ENCODE data around the gene CD200R1L. TPM values are rescaled to one million over a fixed set of nuclear protein-coding genes. Genes with fewer than 3 reads are reported as not detected.
A peak's percentile ranks its signal among the peaks of the same experiment; 100 is the strongest.

CD200R1L gene
- total and polyA plus RNA-seq, 2 experiments from 2014 or later, result not detected

DNA sequence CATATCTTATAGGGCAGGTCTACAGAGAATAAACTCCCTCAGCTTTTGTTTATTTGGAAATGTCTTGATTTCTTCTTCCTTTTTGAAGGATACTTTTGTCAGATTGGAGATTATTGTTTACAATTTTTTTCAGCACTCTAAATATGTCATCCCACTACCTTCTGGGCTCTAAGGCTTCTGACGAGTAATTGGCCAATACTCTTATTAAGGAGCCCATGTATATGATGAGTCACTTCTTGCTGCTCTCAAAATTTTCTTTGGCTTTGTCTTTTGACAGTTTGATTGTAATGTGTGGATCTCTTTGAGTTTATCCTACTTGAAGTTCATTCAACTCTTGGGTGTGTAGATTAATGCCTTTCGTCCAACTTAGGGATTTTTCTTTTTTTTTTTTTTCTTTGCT is 28.9 kb upstream of the CD200R1L start:
- Histone ChIP-seq H3K27ac (ENCODE audit: low read depth) (no peak overlapping the region), H3K4me1 (ENCODE audit: insufficient read depth) (peaks cover 9% of the 10 kb centered on the region; the same call in 1 of the 2 replicates), H3K27me3 (ENCODE audit: insufficient read depth) (no peaks in the 10 kb centered on the region), H3K9me2 (ENCODE audit: insufficient read depth) (no peaks in the 10 kb centered on the region), H3K4me2 (no peak overlapping the region), H2AFZ (no peak overlapping the region), H3K36me3 (ENCODE audit: insufficient read depth) (no peaks in the 10 kb centered on the region), H4K20me1 (replicated peaks; ENCODE audit: insufficient read depth) (no peaks in the 10 kb centered on the region), H3K4me3 (no peak overlapping the region), H3F3A (replicated peaks; ENCODE audit: low read depth) (no peaks in the 10 kb centered on the region), H3K79me2 (replicated peaks; ENCODE audit: insufficient read depth) (no peaks in the 10 kb centered on the region)
- Mint-ChIP-seq H3K4me3 (no peak overlapping the region), H3K36me3 (ENCODE audit: low read depth) (peaks cover 3% of the 10 kb centered on the region; the same call in 2 of the 3 replicates), H3K9me3 (no peaks in the 10 kb centered on the region; the same call in 2 of the 3 replicates), H3K27me3 (ENCODE audit: insufficient read depth, low read depth, poor library complexity) (peaks cover 8% of the 10 kb centered on the region), H3K27ac (no peak overlapping the region), H3K4me1 (peaks cover 14% of the 10 kb centered on the region)
- TF ChIP-seq EZH2 (IDR thresholded peaks at IDR 0.05; ENCODE audit: low read depth, unreplicated experiment), result no peak
- no peak for TF ChIP-seq POLR2AphosphoS5 (IDR thresholded peaks at IDR 0.05; ENCODE audit: low read depth)
- TF ChIP-seq, protein P1, sequence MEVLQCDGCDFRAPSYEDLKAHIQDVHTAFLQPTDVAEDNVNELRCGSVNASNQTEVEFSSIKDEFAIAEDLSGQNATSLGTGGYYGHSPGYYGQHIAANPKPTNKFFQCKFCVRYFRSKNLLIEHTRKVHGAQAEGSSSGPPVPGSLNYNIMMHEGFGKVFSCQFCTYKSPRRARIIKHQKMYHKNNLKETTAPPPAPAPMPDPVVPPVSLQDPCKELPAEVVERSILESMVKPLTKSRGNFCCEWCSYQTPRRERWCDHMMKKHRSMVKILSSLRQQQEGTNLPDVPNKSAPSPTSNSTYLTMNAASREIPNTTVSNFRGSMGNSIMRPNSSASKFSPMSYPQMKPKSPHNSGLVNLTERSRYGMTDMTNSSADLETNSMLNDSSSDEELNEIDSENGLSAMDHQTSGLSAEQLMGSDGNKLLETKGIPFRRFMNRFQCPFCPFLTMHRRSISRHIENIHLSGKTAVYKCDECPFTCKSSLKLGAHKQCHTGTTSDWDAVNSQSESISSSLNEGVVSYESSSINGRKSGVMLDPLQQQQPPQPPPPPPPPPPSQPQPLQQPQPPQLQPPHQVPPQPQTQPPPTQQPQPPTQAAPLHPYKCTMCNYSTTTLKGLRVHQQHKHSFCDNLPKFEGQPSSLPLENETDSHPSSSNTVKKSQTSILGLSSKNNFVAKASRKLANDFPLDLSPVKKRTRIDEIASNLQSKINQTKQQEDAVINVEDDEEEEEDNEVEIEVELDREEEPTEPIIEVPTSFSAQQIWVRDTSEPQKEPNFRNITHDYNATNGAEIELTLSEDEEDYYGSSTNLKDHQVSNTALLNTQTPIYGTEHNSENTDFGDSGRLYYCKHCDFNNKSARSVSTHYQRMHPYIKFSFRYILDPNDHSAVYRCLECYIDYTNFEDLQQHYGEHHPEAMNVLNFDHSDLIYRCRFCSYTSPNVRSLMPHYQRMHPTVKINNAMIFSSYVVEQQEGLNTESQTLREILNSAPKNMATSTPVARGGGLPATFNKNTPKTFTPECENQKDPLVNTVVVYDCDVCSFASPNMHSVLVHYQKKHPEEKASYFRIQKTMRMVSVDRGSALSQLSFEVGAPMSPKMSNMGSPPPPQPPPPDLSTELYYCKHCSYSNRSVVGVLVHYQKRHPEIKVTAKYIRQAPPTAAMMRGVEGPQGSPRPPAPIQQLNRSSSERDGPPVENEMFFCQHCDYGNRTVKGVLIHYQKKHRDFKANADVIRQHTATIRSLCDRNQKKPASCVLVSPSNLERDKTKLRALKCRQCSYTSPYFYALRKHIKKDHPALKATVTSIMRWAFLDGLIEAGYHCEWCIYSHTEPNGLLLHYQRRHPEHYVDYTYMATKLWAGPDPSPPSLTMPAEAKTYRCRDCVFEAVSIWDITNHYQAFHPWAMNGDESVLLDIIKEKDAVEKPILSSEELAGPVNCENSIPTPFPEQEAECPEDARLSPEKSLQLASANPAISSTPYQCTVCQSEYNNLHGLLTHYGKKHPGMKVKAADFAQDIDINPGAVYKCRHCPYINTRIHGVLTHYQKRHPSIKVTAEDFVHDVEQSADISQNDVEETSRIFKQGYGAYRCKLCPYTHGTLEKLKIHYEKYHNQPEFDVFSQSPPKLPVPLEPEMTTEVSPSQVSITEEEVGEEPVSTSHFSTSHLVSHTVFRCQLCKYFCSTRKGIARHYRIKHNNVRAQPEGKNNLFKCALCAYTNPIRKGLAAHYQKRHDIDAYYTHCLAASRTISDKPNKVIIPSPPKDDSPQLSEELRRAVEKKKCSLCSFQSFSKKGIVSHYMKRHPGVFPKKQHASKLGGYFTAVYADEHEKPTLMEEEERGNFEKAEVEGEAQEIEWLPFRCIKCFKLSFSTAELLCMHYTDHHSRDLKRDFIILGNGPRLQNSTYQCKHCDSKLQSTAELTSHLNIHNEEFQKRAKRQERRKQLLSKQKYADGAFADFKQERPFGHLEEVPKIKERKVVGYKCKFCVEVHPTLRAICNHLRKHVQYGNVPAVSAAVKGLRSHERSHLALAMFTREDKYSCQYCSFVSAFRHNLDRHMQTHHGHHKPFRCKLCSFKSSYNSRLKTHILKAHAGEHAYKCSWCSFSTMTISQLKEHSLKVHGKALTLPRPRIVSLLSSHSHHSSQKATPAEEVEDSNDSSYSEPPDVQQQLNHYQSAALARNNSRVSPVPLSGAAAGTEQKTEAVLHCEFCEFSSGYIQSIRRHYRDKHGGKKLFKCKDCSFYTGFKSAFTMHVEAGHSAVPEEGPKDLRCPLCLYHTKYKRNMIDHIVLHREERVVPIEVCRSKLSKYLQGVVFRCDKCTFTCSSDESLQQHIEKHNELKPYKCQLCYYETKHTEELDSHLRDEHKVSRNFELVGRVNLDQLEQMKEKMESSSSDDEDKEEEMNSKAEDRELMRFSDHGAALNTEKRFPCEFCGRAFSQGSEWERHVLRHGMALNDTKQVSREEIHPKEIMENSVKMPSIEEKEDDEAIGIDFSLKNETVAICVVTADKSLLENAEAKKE (CRISPR knock-in tag; IDR thresholded peaks at IDR 0.05), result no peak
- no peak for DNase-seq (ENCODE audit: low spot score)
- no peak for ATAC-seq

DNA sequence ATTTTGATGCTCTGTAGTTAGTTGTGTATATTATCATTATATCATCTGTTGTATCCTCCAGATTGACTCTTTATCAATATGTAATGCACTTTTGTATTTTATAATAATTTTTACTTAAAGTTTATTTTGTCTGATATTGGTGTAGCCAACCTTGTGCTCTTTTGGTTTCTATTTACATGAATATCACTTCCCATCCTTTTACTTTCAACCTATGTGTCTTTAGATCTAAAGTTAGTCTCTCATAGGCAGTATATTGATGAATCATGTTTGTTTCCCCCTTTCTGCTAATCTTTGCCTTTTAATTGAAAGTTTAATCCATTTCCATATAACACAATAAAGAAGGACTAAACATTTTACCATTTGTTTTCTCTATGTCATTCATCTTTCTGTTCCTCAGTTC is 28.1 kb upstream of the CD200R1L start:
- no peak for DNase-seq (ENCODE audit: low spot score)
- no peak overlapping the region for H3K27ac ChIP-seq (ENCODE audit: low read depth)
- no peak for TF ChIP-seq NANOG (IDR thresholded peaks at IDR 0.05; ENCODE audit: borderline replicate concordance)
- TF ChIP-seq, protein P2, sequence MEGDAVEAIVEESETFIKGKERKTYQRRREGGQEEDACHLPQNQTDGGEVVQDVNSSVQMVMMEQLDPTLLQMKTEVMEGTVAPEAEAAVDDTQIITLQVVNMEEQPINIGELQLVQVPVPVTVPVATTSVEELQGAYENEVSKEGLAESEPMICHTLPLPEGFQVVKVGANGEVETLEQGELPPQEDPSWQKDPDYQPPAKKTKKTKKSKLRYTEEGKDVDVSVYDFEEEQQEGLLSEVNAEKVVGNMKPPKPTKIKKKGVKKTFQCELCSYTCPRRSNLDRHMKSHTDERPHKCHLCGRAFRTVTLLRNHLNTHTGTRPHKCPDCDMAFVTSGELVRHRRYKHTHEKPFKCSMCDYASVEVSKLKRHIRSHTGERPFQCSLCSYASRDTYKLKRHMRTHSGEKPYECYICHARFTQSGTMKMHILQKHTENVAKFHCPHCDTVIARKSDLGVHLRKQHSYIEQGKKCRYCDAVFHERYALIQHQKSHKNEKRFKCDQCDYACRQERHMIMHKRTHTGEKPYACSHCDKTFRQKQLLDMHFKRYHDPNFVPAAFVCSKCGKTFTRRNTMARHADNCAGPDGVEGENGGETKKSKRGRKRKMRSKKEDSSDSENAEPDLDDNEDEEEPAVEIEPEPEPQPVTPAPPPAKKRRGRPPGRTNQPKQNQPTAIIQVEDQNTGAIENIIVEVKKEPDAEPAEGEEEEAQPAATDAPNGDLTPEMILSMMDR (conservative IDR thresholded peaks at IDR 0.05; ENCODE audit: low read depth in 2 of 2), result no peak
- TF ChIP-seq JUNB (IDR thresholded peaks at IDR 0.05; ENCODE audit: unreplicated experiment), result no peak
- no peak for TF ChIP-seq ZNF114 (CRISPR knock-in tag; IDR thresholded peaks at IDR 0.05)
- no peak for TF ChIP-seq ZNF331 (CRISPR knock-in tag; IDR thresholded peaks at IDR 0.05; ENCODE audit: low read depth)
- TF ChIP-seq, protein P3, sequence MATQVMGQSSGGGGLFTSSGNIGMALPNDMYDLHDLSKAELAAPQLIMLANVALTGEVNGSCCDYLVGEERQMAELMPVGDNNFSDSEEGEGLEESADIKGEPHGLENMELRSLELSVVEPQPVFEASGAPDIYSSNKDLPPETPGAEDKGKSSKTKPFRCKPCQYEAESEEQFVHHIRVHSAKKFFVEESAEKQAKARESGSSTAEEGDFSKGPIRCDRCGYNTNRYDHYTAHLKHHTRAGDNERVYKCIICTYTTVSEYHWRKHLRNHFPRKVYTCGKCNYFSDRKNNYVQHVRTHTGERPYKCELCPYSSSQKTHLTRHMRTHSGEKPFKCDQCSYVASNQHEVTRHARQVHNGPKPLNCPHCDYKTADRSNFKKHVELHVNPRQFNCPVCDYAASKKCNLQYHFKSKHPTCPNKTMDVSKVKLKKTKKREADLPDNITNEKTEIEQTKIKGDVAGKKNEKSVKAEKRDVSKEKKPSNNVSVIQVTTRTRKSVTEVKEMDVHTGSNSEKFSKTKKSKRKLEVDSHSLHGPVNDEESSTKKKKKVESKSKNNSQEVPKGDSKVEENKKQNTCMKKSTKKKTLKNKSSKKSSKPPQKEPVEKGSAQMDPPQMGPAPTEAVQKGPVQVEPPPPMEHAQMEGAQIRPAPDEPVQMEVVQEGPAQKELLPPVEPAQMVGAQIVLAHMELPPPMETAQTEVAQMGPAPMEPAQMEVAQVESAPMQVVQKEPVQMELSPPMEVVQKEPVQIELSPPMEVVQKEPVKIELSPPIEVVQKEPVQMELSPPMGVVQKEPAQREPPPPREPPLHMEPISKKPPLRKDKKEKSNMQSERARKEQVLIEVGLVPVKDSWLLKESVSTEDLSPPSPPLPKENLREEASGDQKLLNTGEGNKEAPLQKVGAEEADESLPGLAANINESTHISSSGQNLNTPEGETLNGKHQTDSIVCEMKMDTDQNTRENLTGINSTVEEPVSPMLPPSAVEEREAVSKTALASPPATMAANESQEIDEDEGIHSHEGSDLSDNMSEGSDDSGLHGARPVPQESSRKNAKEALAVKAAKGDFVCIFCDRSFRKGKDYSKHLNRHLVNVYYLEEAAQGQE (IDR thresholded peaks at IDR 0.05; ENCODE audit: unreplicated experiment), result no peak
- no peak for ATAC-seq
- peaks cover 8% of the 10 kb centered on the region; the same call in 2 of the 3 replicates for H3K9me3 Mint-ChIP-seq
- no peaks in the 10 kb centered on the region for H3K79me2 ChIP-seq (replicated peaks; ENCODE audit: insufficient read depth)
- no peaks in the 10 kb centered on the region for H4K20me1 ChIP-seq (replicated peaks; ENCODE audit: insufficient read depth)
- peaks cover 7% of the 10 kb centered on the region for H3K36me3 Mint-ChIP-seq (ENCODE audit: low read depth)
- no peak overlapping the region for H3K4me2 ChIP-seq
- peak overlapping the region; percentile 9; the same call in 1 of the 2 replicates for H3K27ac Mint-ChIP-seq
- peaks cover 14% of the 10 kb centered on the region for H3K4me1 Mint-ChIP-seq
- peaks cover 8% of the 10 kb centered on the region for H3K27me3 Mint-ChIP-seq (ENCODE audit: insufficient read depth, low read depth, poor library complexity)
- no peaks in the 10 kb centered on the region for H3F3A ChIP-seq (replicated peaks; ENCODE audit: low read depth)
- H2AFZ ChIP-seq, result no peak overlapping the region
- H3K36me3 ChIP-seq (ENCODE audit: insufficient read depth), result no peaks in the 10 kb centered on the region
- H3K4me3 Mint-ChIP-seq, result no peak overlapping the region
- no peaks in the 10 kb centered on the region for H3K27me3 ChIP-seq (ENCODE audit: insufficient read depth)
- H3K4me3 ChIP-seq, result no peak overlapping the region
- H3K9me2 ChIP-seq (ENCODE audit: insufficient read depth), result no peaks in the 10 kb centered on the region
- H3K4me1 ChIP-seq (ENCODE audit: insufficient read depth), result peaks cover 9% of the 10 kb centered on the region; the same call in 1 of the 2 replicates
